ENCODE results near the gene SLC44A3. TPM values are rescaled to one million over a fixed set of nuclear protein-coding genes. Genes with fewer than 3 reads are reported as not detected.

The SLC44A3 gene
- total RNA-seq, 1 donor from 2014 or later: not detected

DNA sequence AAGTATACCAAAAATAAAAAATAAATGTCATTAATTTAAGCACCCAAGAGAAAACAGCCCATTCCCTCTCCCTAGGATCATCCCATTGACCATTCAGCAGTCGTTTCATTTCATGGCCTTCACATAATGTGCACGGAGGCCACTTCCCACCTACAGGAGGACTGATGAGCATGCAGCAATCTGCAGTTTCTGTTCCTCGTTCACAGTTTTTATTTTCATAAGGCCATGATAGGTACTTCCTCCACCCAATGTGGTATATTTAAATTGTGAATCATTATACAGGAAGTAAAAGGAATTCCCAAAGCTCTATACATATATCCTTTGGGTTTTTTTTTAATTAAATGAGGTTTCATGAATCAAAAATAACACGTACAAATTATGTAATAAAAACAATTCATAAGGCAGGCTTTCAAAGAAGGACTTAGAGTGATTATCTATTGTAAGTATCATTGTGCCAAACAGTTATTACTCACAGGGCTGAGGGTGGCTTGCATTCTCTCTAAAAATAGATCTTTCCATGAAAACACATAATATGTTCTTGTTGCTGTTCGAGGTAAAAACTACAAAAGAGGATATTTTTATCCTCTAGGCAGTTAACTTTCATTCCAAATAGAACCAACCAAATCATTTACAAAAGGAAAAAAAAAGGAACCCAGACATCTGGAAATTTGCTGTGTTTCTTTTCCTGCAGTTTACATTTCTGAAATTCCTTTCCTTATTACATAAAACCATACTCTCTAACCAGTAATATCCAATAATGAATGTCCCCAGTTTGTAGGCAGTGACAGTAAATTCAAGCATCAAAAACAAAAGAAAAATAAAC lies 27.5 kb upstream of the SLC44A3 start:
- H3K4me3 Mint-ChIP-seq: no peak overlapping the region
- H3K27me3 Mint-ChIP-seq (ENCODE audit: insufficient read depth): peaks cover 8% of the 10 kb centered on the region
- H3K27ac Mint-ChIP-seq: no peak overlapping the region
- no peak for DNase-seq (ENCODE audit: low spot score)
- H3K36me3 Mint-ChIP-seq (ENCODE audit: low read depth): no peaks in the 10 kb centered on the region
- peaks cover 4% of the 10 kb centered on the region for H3K4me1 Mint-ChIP-seq (ENCODE audit: low read depth)
- intact Hi-C loops (cut with micrococcal nuclease): no loop called here
- no peaks in the 10 kb centered on the region for H3K9me3 Mint-ChIP-seq

DNA sequence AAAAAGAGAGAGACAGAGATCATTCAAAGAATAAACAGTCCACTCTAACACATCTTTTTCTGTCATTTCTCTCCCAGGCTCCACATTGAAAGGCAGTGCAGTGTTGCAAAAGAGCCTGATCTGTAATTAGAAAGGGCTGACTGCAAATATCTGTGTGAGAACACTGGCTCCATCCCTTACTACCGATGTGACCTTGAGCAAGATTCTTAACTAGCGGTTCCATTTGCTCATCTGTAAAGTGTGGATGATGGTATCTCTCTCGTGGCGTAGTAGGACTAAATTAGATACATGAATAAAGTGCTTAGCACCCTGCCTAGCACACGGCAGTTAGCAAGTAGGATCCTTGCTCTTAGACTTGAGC lies 26.9 kb upstream of the SLC44A3 start:
- intact Hi-C loops (cut with micrococcal nuclease): no loop called here
- Mint-ChIP-seq H3K9me3 (no peaks in the 10 kb centered on the region), H3K27me3 (ENCODE audit: insufficient read depth) (peaks cover 2% of the 10 kb centered on the region), H3K4me1 (ENCODE audit: low read depth) (peaks cover 4% of the 10 kb centered on the region), H3K36me3 (ENCODE audit: low read depth) (no peaks in the 10 kb centered on the region), H3K27ac (no peak overlapping the region), H3K4me3 (no peak overlapping the region)
- no peak for DNase-seq (ENCODE audit: low spot score)

DNA sequence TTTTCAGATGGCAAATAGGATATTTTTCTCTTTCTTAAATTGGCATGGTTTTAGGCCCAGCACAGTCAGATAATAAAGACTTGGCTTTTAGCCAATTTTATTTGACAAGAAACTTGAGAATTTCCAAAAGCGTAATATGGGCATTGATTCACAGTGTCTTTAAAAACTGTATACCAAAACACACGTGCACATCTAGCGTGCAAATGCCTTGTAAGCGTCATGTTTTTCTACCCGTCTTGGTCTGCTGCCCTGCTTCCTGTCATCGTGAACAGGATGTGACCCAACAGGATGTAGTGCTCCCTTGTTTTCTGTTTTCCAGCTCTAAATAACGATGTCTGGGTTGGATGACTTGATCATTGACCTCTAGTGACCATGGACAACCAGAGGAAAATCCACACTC lies 24.7 kb upstream of the SLC44A3 start:
- intact Hi-C loops (cut with micrococcal nuclease): no loop called here

DNA sequence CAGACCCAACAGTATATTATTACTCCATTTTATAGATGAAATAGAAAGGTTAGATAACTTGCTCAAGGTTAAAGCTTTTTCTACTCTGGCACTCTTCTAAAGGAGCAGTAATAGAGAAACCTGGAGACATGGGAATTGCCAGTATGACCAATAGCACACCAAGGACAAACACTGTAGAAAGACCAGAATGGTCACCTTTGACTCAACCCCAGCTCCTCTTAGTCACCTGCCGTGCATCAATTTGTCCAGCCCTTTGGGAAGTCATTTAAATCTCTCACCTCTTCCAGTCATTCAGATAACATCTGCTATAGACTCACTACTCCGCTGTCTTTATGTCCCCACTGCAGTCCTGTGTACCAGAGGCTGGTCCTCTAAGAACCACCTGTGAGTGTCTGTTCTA lies 23.9 kb upstream of the SLC44A3 start:
- no peak for DNase-seq (ENCODE audit: low spot score)
- no peaks in the 10 kb centered on the region for H3K36me3 Mint-ChIP-seq (ENCODE audit: low read depth)
- H3K27me3 Mint-ChIP-seq (ENCODE audit: insufficient read depth): peaks cover 3% of the 10 kb centered on the region
- H3K27ac Mint-ChIP-seq: no peak overlapping the region
- H3K4me1 Mint-ChIP-seq (ENCODE audit: low read depth): peaks cover 4% of the 10 kb centered on the region
- intact Hi-C loops (cut with micrococcal nuclease): no loop called here
- no peaks in the 10 kb centered on the region for H3K9me3 Mint-ChIP-seq
- H3K4me3 Mint-ChIP-seq: no peak overlapping the region

More for the DNA sequence above, 24.7 kb upstream of the SLC44A3 start:
- Mint-ChIP-seq H3K27me3 (ENCODE audit: insufficient read depth) (peaks cover 4% of the 10 kb centered on the region), H3K27ac (no peak overlapping the region), H3K4me3 (no peak overlapping the region), H3K9me3 (no peaks in the 10 kb centered on the region), H3K4me1 (ENCODE audit: low read depth) (peaks cover 4% of the 10 kb centered on the region), H3K36me3 (ENCODE audit: low read depth) (no peaks in the 10 kb centered on the region)
- no peak for DNase-seq (ENCODE audit: low spot score)

DNA sequence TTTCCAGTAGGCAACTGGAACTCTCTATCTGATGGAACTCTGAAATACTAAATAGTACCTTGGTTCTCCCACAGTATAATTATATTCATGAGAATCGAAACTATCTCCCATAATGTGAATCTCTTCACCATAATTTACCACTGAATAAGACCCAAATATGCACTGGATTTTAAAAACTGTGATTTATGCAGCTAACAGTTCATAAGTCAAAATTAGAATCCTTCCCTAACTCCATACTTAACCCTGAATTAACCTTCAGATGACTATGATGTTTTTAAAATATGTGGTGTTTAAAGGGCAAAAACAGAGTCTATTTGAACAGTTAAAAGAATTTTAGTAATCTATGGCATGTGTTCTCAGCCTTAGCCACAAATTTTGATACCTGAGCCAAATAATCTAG lies 22.9 kb upstream of the SLC44A3 start:
- no peak overlapping the region for H3K4me3 Mint-ChIP-seq
- H3K36me3 Mint-ChIP-seq (ENCODE audit: low read depth): no peaks in the 10 kb centered on the region
- intact Hi-C loops (cut with micrococcal nuclease): no loop called here
- no peaks in the 10 kb centered on the region for H3K9me3 Mint-ChIP-seq
- no peak for DNase-seq (ENCODE audit: low spot score)
- H3K27ac Mint-ChIP-seq: no peak overlapping the region
- H3K27me3 Mint-ChIP-seq (ENCODE audit: insufficient read depth): peaks cover 3% of the 10 kb centered on the region
- H3K4me1 Mint-ChIP-seq (ENCODE audit: low read depth): peaks cover 10% of the 10 kb centered on the region

GRCh38 chr1:94798054-94798453 lies 22.1 kb upstream of the SLC44A3 start:
- no peak for DNase-seq (ENCODE audit: low spot score)
- intact Hi-C loops (cut with micrococcal nuclease): no loop called here
- Mint-ChIP-seq H3K4me3 (no peak overlapping the region), H3K27me3 (ENCODE audit: insufficient read depth) (peaks cover 3% of the 10 kb centered on the region), H3K9me3 (no peaks in the 10 kb centered on the region), H3K4me1 (ENCODE audit: low read depth) (peaks cover 10% of the 10 kb centered on the region), H3K27ac (no peak overlapping the region), H3K36me3 (ENCODE audit: low read depth) (no peaks in the 10 kb centered on the region)

DNA sequence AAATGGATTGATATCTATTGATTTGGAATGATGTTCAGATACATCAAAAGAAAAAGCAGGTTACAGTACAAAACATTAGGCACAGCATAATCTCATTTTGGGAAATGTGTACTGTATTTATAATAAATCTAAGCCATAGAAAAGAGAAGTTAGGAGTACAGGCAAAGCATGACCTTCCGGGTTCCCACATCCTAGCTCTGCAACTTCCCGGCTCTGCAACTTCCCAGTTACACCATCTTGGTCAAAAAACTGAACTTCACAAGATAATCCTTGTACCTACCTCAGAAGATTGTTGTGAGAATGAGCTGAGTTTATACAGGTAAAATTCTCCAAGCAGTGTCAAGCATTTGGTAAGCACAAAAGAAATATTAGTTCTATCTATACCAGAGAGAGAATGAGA lies 21.7 kb upstream of the SLC44A3 start:
- no peak for DNase-seq (ENCODE audit: low spot score)
- no peak overlapping the region for H3K27ac Mint-ChIP-seq
- intact Hi-C loops (cut with micrococcal nuclease): no loop called here
- no peaks in the 10 kb centered on the region for H3K36me3 Mint-ChIP-seq (ENCODE audit: low read depth)
- H3K27me3 Mint-ChIP-seq (ENCODE audit: insufficient read depth): peaks cover 3% of the 10 kb centered on the region
- H3K9me3 Mint-ChIP-seq: no peaks in the 10 kb centered on the region
- H3K4me3 Mint-ChIP-seq: no peak overlapping the region
- peaks cover 10% of the 10 kb centered on the region for H3K4me1 Mint-ChIP-seq (ENCODE audit: low read depth)

DNA sequence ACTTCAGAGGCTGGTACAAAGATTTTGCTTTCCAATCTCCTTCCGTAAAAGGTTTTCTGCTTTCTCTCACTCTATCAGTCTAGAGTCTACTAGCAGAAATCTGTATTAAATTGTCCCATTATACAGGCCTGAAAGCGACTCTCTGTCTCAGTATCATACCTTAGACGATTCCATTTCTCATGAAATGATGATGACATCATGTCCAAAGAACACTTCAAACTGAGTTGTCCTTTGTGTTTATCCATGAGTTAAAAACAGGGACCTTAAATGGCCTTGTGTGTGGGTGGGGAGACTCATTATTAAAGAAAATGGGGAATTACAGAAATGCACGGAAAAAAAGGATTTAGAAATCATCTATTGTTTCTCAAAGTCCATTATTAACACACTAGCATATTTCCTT lies 21.0 kb upstream of the SLC44A3 start:
- no peak for DNase-seq (ENCODE audit: low spot score)
- Mint-ChIP-seq H3K9me3 (no peaks in the 10 kb centered on the region), H3K36me3 (ENCODE audit: low read depth) (no peaks in the 10 kb centered on the region), H3K4me1 (ENCODE audit: low read depth) (peaks cover 10% of the 10 kb centered on the region), H3K27me3 (ENCODE audit: insufficient read depth) (peaks cover 3% of the 10 kb centered on the region), H3K4me3 (no peak overlapping the region), H3K27ac (no peak overlapping the region)
- intact Hi-C loops (cut with micrococcal nuclease): no loop called here

DNA sequence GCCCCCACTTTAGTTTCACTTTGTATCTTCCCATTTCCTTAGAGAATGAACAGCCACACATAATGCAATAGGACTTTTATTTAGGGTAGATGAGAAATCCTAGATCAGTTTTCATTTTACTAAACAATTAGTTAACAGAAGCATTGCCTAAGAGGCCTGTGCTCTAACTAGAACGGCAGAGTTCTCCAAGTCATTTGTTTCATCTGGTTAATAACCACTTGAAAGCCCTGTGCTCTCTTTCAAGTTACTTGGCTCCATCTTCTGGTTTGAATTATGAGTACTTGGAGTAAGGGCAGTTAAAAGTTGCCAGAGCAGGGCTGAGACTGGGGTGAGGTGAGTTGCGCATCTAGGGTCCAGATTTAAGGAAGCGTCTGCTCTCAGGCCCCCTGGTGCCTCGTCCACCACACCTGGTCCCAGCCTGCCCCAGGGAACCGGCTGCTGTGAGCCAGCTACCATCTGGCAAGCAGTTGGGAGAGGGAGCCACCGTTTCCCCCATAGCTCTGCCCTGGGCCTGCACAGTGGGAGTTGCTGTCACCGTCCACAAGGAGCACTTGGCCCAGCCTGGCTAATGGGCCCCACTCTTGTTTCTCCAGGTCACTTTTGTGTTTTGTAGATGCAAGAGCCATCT lies 18.1 kb upstream of the SLC44A3 start:
- H3K36me3 Mint-ChIP-seq (ENCODE audit: low read depth): no peaks in the 10 kb centered on the region
- H3K9me3 Mint-ChIP-seq: no peaks in the 10 kb centered on the region
- no peak for DNase-seq (ENCODE audit: low spot score)
- H3K4me3 Mint-ChIP-seq: no peak overlapping the region
- H3K27ac Mint-ChIP-seq: no peak overlapping the region
- peaks cover 3% of the 10 kb centered on the region for H3K27me3 Mint-ChIP-seq (ENCODE audit: insufficient read depth)
- H3K4me1 Mint-ChIP-seq (ENCODE audit: low read depth): peaks cover 6% of the 10 kb centered on the region
- intact Hi-C loops (cut with micrococcal nuclease): no loop called here

DNA sequence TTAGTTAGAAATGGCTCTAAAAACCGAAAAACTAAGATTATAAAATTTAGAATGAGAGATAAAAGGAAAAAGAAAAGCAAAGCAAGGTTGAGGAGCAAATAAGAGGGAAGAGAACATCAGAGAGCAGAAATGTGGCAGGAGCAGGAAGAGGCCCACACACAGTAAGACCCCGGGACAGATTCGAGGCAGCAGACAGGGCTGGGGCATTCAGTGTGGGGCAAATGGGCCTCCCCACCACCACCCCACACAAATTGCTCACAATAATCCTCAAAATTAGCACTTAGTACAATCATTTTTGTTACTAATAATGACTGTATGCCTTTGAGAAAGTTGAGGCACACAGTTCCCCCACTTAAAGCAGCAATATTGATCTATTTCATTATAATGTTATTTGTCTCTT lies 17.1 kb upstream of the SLC44A3 start:
- no peak overlapping the region for H3K27ac Mint-ChIP-seq
- peaks cover 3% of the 10 kb centered on the region for H3K27me3 Mint-ChIP-seq (ENCODE audit: insufficient read depth)
- DNase-seq (ENCODE audit: low spot score): no peak
- no peaks in the 10 kb centered on the region for H3K9me3 Mint-ChIP-seq
- no peak overlapping the region for H3K4me3 Mint-ChIP-seq
- H3K36me3 Mint-ChIP-seq (ENCODE audit: low read depth): no peaks in the 10 kb centered on the region
- intact Hi-C loops (cut with micrococcal nuclease): no loop called here
- peaks cover 6% of the 10 kb centered on the region for H3K4me1 Mint-ChIP-seq (ENCODE audit: low read depth)

GRCh38 chr1:94803517-94804441 lies 16.4 kb upstream of the SLC44A3 start:
- intact Hi-C loops (cut with micrococcal nuclease): no loop called here
- H3K9me3 Mint-ChIP-seq: no peaks in the 10 kb centered on the region
- no peak overlapping the region for H3K4me3 Mint-ChIP-seq
- H3K36me3 Mint-ChIP-seq (ENCODE audit: low read depth): no peaks in the 10 kb centered on the region
- H3K27ac Mint-ChIP-seq: no peak overlapping the region
- no peak for DNase-seq (ENCODE audit: low spot score)
- H3K27me3 Mint-ChIP-seq (ENCODE audit: insufficient read depth): peaks cover 2% of the 10 kb centered on the region
- peaks cover 6% of the 10 kb centered on the region for H3K4me1 Mint-ChIP-seq (ENCODE audit: low read depth)

- Mint-ChIP-seq H3K4me1 (ENCODE audit: low read depth) (peaks cover 6% of the 10 kb centered on the region), H3K36me3 (ENCODE audit: low read depth) (no peaks in the 10 kb centered on the region), H3K27ac (no peak overlapping the region), H3K9me3 (no peaks in the 10 kb centered on the region), H3K4me3 (no peak overlapping the region), H3K27me3 (ENCODE audit: insufficient read depth) (peaks cover 2% of the 10 kb centered on the region)
- DNase-seq (ENCODE audit: low spot score): no peak
- intact Hi-C loops (cut with micrococcal nuclease): no loop called here
Measured at GRCh38 chr1:94804442-94804837, 15.7 kb upstream of the SLC44A3 start.

- H3K4me1 Mint-ChIP-seq (ENCODE audit: low read depth): peaks cover 6% of the 10 kb centered on the region
- no peak overlapping the region for H3K27ac Mint-ChIP-seq
- peak; percentile 21 for DNase-seq (ENCODE audit: low spot score)
- intact Hi-C loops (cut with micrococcal nuclease): loop anchor here (1.0 to 5.0 kb wide), 5 partner anchors 284 to 769 kb away; no protein-coding TSS in a partner anchor
- no peak overlapping the region for H3K4me3 Mint-ChIP-seq
- H3K9me3 Mint-ChIP-seq: no peaks in the 10 kb centered on the region
- no peaks in the 10 kb centered on the region for H3K36me3 Mint-ChIP-seq (ENCODE audit: low read depth)
- peaks cover 2% of the 10 kb centered on the region for H3K27me3 Mint-ChIP-seq (ENCODE audit: insufficient read depth)
Measured at GRCh38 chr1:94805912-94806311, 14.2 kb upstream of the SLC44A3 start.

Data from activated T-helper 1 cell treated with anti-CD3 and anti-CD28 coated beads, Interleukin-12 subunit alpha, Interleukin-12 subunit beta, Interleukin-2, Interleukin-4 antibody, amounts not matched to agents 30 ng/mL and 10 ng/mL and 1 ng/mL, durations not matched to agents 14 hours and 24 hours and 36 hours (primary cell).